NB4 (cell line): Measurements from ENCODE around the gene KCNG4.

Experiments used
- MYC ChIP-seq: IDR thresholded peaks from 2 replicates; pipeline ENCODE4 v1.6.1; 2011; ENCODE audit warnings: low read depth, low read length
- TF ChIP-seq, protein P1 (sequence below): IDR thresholded peaks from one replicate; pipeline ENCODE4 v1.5.1; 2012; ENCODE audit warnings: low read depth, low read length
- TF ChIP-seq, protein P2 (sequence below): IDR thresholded peaks from 2 replicates; pipeline ENCODE4 v1.6.1; 2011; ENCODE audit warnings: low read depth, low read length

GRCh38 chr16:84278333-84278732, 38.5 kb upstream of the KCNG4 start:
- TF ChIP-seq MYC: no peak
- TF ChIP-seq, protein P1, sequence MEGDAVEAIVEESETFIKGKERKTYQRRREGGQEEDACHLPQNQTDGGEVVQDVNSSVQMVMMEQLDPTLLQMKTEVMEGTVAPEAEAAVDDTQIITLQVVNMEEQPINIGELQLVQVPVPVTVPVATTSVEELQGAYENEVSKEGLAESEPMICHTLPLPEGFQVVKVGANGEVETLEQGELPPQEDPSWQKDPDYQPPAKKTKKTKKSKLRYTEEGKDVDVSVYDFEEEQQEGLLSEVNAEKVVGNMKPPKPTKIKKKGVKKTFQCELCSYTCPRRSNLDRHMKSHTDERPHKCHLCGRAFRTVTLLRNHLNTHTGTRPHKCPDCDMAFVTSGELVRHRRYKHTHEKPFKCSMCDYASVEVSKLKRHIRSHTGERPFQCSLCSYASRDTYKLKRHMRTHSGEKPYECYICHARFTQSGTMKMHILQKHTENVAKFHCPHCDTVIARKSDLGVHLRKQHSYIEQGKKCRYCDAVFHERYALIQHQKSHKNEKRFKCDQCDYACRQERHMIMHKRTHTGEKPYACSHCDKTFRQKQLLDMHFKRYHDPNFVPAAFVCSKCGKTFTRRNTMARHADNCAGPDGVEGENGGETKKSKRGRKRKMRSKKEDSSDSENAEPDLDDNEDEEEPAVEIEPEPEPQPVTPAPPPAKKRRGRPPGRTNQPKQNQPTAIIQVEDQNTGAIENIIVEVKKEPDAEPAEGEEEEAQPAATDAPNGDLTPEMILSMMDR: no peak
- TF ChIP-seq, protein P2, sequence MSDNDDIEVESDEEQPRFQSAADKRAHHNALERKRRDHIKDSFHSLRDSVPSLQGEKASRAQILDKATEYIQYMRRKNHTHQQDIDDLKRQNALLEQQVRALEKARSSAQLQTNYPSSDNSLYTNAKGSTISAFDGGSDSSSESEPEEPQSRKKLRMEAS: no peak
